ENCODE data around the gene TCHHL1. TPM values are rescaled to one million over a fixed set of nuclear protein-coding genes. Genes with fewer than 3 reads are reported as not detected.

TCHHL1 gene
- total and polyA plus RNA-seq, 2 of the 4 experiments (the other 2 are of a cell fraction), result not detected

DNA sequence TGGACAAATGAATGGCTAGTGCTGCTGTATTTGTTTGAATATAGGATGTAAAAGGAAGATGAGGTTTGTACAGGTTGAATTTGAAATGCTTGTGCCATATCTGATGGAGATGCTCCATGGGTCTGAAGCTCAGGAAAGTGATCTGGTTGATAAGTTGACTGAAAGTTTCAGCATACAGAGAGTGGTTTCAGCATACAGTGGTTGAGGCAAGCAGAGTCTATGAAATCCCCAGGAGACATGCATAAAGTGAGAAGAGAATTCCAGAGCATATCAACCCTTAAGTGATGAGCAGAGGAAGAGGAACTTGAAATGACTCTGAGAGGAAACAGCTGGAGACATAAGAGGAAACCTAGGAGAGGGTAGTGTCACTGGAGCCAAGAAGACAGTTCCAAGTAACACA is 21.7 kb downstream of the TCHHL1 start:
- no peak overlapping the region for H2BK15ac ChIP-seq (ENCODE audit: low read depth, low read length)
- no peak for ATAC-seq (ENCODE audit: low read depth)
- H4K8ac ChIP-seq (ENCODE audit: low read depth in 2 of 2, low read length in 2 of 2), result no peak overlapping the region
- no peak overlapping the region for H3K4me3 ChIP-seq (ENCODE audit: insufficient read depth, low read depth, low read length)
- H3K27me3 ChIP-seq (ENCODE audit: control insufficient read depth, insufficient read depth, low read length), result peaks cover 3% of the 10 kb centered on the region
- H2BK120ac ChIP-seq (ENCODE audit: low read depth, low read length), result no peak overlapping the region
- no peak overlapping the region for H3K23ac ChIP-seq (ENCODE audit: low read depth, low read length)
- H3K36me3 ChIP-seq (ENCODE audit: control insufficient read depth, insufficient read depth, low read length), result no peaks in the 10 kb centered on the region
- in situ Hi-C loops (cut with MboI; ENCODE audit: low sequenced_read_pairs) (no loop called here), intact Hi-C loops (cut with micrococcal nuclease) (no loop called here), dilution Hi-C loops (cut with HindIII; ENCODE audit: low sequenced_read_pairs, unreplicated experiment) (no loop called here)
- no peaks in the 10 kb centered on the region for H3K4me1 ChIP-seq (ENCODE audit: control insufficient read depth, insufficient read depth, low read length)
- H3K56ac ChIP-seq (ENCODE audit: extremely low read depth, insufficient read depth, low read length), result no peak overlapping the region
- DNase-seq, result no peak
- H2AK5ac ChIP-seq (ENCODE audit: low read depth, low read length), result no peak overlapping the region
- H2BK20ac ChIP-seq (ENCODE audit: low read depth, low read length), result no peak overlapping the region
- H4K20me1 ChIP-seq (ENCODE audit: insufficient read depth, low read length), result no peaks in the 10 kb centered on the region
- H2AFZ ChIP-seq (replicated peaks; ENCODE audit: low read length, poor library complexity), result no peak overlapping the region
- H3K9me3 ChIP-seq (ENCODE audit: control insufficient read depth, insufficient read depth, low read length), result no peaks in the 10 kb centered on the region
- no peak overlapping the region for H3K9ac ChIP-seq (ENCODE audit: low read depth, low read length)
- H2BK5ac ChIP-seq (ENCODE audit: low read depth, low read length, poor library complexity, severe bottlenecking), result no peak overlapping the region
- no peak for TF ChIP-seq MAZ (IDR thresholded peaks at IDR 0.05; ENCODE audit: borderline replicate concordance, low read depth, low read length)
- no peak for TF ChIP-seq CEBPB (IDR thresholded peaks at IDR 0.05; ENCODE audit: low read depth, low read length)
- no peak for TF ChIP-seq MAFK (IDR thresholded peaks at IDR 0.05; ENCODE audit: low read depth, low read length)
- TF ChIP-seq, protein P1, sequence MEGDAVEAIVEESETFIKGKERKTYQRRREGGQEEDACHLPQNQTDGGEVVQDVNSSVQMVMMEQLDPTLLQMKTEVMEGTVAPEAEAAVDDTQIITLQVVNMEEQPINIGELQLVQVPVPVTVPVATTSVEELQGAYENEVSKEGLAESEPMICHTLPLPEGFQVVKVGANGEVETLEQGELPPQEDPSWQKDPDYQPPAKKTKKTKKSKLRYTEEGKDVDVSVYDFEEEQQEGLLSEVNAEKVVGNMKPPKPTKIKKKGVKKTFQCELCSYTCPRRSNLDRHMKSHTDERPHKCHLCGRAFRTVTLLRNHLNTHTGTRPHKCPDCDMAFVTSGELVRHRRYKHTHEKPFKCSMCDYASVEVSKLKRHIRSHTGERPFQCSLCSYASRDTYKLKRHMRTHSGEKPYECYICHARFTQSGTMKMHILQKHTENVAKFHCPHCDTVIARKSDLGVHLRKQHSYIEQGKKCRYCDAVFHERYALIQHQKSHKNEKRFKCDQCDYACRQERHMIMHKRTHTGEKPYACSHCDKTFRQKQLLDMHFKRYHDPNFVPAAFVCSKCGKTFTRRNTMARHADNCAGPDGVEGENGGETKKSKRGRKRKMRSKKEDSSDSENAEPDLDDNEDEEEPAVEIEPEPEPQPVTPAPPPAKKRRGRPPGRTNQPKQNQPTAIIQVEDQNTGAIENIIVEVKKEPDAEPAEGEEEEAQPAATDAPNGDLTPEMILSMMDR (conservative IDR thresholded peaks at IDR 0.05; ENCODE audit: low read depth, low read length), result no peak
- no peak for TF ChIP-seq MXI1 (IDR thresholded peaks at IDR 0.05; ENCODE audit: borderline replicate concordance, low read depth, low read length)
- TF ChIP-seq RCOR1 (IDR thresholded peaks at IDR 0.05; ENCODE audit: insufficient replicate concordance, low read length), result no peak
- TF ChIP-seq, protein P2, sequence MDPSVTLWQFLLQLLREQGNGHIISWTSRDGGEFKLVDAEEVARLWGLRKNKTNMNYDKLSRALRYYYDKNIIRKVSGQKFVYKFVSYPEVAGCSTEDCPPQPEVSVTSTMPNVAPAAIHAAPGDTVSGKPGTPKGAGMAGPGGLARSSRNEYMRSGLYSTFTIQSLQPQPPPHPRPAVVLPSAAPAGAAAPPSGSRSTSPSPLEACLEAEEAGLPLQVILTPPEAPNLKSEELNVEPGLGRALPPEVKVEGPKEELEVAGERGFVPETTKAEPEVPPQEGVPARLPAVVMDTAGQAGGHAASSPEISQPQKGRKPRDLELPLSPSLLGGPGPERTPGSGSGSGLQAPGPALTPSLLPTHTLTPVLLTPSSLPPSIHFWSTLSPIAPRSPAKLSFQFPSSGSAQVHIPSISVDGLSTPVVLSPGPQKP (IDR thresholded peaks at IDR 0.05; ENCODE audit: borderline replicate concordance, low read depth, low read length), result no peak
- ChIA-PET POLR2A (ENCODE audit: unreplicated experiment) (no interaction called here), CTCF (no interaction called here)
- no peak overlapping the region for H3K27ac ChIP-seq (ENCODE audit: insufficient read depth, low read length)
- no peaks in the 10 kb centered on the region for H3K9me1 ChIP-seq (ENCODE audit: insufficient read depth, low read length)
- no peak overlapping the region for H3K14ac ChIP-seq (replicated peaks; ENCODE audit: low read depth, low read length)
- H2AK9ac ChIP-seq (replicated peaks; ENCODE audit: low read depth, low read length, poor library complexity), result no peak overlapping the region
- H3K79me1 ChIP-seq (ENCODE audit: low read depth in 1 of 2, low read length in 2 of 2), result no peaks in the 10 kb centered on the region
- H4K91ac ChIP-seq (ENCODE audit: insufficient read depth, low read depth, low read length), result no peak overlapping the region
- no TSS peak for BruUV-seq (replicated peaks)
- no peak overlapping the region for H4K5ac ChIP-seq (ENCODE audit: low read depth, low read length)
- no peak overlapping the region for H3K18ac ChIP-seq (ENCODE audit: low read depth, low read length)
- H3K4ac ChIP-seq (ENCODE audit: low read depth, low read length), result no peak overlapping the region
- H3K4me2 ChIP-seq (ENCODE audit: low read depth, low read length), result no peak overlapping the region
